Measurements from ENCODE around the gene FGF19. TPM values are rescaled to one million over a fixed set of nuclear protein-coding genes. Genes with fewer than 3 reads are reported as not detected.

FGF19 gene
- total and polyA plus RNA-seq, 2 donors (not counting 1 experiment from before 2014, with no cell fraction given): not detected

DNA sequence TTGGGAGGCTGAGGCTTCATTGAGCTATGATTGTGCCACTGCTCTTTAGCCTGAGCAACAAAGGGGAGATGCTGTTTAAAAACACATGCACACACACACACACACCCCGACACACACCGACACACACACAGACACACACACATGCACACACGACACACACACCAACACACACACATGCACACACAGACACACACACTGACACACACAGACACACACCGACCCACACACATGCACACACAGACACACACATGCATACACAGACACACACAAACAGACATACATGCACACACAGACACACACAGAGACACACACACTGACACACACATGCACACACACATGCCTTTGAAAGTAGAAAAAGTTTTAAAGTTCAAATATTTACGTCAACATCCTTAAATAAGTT is 23.1 kb downstream of the FGF19 start:
- Histone ChIP-seq H3K4me3 (replicated peaks in 1 of 4; ENCODE audit: control extremely low read depth in 1 of 4, insufficient read depth in 1 of 4, low read depth in 3 of 4, low read length in 4 of 4) (no peak overlapping the region), H3K27ac (ENCODE audit: insufficient read depth, low read length) (no peak overlapping the region), H3K36me3 (ENCODE audit: control insufficient read depth, insufficient read depth, low read length) (no peaks in the 10 kb centered on the region), H3K4me1 (ENCODE audit: control insufficient read depth, extremely low read depth, insufficient read depth, low read length) (no peaks in the 10 kb centered on the region), H2AFZ (ENCODE audit: low read length) (no peak overlapping the region), H4K20me1 (ENCODE audit: control insufficient read depth, extremely low read depth, insufficient read depth, low read length) (no peaks in the 10 kb centered on the region), H3K9ac (ENCODE audit: insufficient read depth, low read length) (no peak overlapping the region), H3K4me2 (ENCODE audit: extremely low read depth, insufficient read depth, low read length) (no peak overlapping the region), H3K79me2 (ENCODE audit: control insufficient read depth, insufficient read depth, low read length) (no peaks in the 10 kb centered on the region), H3K9me3 (ENCODE audit: control insufficient read depth, insufficient read depth, low read depth, low read length) (no peaks in the 10 kb centered on the region), H3K27me3 (ENCODE audit: control insufficient read depth, insufficient read depth, low read length) (no peaks in the 10 kb centered on the region)
- TF ChIP-seq EZH2 (IDR thresholded peaks at IDR 0.05; ENCODE audit: low read length, missing control alignments): no peak
- TF ChIP-seq, protein P1, sequence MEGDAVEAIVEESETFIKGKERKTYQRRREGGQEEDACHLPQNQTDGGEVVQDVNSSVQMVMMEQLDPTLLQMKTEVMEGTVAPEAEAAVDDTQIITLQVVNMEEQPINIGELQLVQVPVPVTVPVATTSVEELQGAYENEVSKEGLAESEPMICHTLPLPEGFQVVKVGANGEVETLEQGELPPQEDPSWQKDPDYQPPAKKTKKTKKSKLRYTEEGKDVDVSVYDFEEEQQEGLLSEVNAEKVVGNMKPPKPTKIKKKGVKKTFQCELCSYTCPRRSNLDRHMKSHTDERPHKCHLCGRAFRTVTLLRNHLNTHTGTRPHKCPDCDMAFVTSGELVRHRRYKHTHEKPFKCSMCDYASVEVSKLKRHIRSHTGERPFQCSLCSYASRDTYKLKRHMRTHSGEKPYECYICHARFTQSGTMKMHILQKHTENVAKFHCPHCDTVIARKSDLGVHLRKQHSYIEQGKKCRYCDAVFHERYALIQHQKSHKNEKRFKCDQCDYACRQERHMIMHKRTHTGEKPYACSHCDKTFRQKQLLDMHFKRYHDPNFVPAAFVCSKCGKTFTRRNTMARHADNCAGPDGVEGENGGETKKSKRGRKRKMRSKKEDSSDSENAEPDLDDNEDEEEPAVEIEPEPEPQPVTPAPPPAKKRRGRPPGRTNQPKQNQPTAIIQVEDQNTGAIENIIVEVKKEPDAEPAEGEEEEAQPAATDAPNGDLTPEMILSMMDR (conservative IDR thresholded peaks at IDR 0.05 in 1 of 2, IDR thresholded peaks at IDR 0.05 in 1 of 2; ENCODE audit: low read depth in 1 of 2, low read length in 2 of 2): no peak
- no peak for DNase-seq (ENCODE audit: low read depth in 2 of 2)

DNA sequence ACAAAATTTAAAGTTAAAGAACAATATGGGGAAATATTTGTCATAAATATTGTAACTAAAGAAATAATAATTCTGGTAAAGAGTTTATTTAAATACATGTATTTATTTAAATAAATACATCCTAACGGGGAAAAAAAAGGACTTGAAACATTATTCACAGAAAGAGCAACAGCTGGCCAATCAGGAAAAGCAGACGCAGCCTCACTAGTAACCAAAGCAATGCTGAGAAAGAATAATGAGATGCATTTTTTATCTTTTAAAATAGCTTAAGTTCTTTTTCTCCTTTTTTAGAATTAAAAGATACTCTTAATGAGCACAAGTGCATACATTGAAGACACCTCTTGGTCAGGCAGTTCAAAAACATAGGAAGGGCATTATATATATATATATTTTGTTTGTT is 26.1 kb downstream of the FGF19 start:
- Histone ChIP-seq H4K20me1 (ENCODE audit: control insufficient read depth, extremely low read depth, insufficient read depth, low read length) (no peaks in the 10 kb centered on the region), H3K4me3 (replicated peaks in 1 of 4; ENCODE audit: control extremely low read depth in 1 of 4, insufficient read depth in 1 of 4, low read depth in 3 of 4, low read length in 4 of 4) (no peak overlapping the region), H3K27ac (ENCODE audit: insufficient read depth, low read length) (no peak overlapping the region), H2AFZ (ENCODE audit: low read length) (no peak overlapping the region), H3K4me2 (ENCODE audit: extremely low read depth, insufficient read depth, low read length) (no peak overlapping the region), H3K27me3 (ENCODE audit: control insufficient read depth, insufficient read depth, low read length) (no peaks in the 10 kb centered on the region), H3K4me1 (ENCODE audit: control insufficient read depth, extremely low read depth, insufficient read depth, low read length) (peaks cover 4% of the 10 kb centered on the region), H3K36me3 (ENCODE audit: control insufficient read depth, insufficient read depth, low read length) (no peaks in the 10 kb centered on the region), H3K9ac (ENCODE audit: insufficient read depth, low read length) (no peak overlapping the region), H3K79me2 (ENCODE audit: control insufficient read depth, insufficient read depth, low read length) (peaks cover 22% of the 10 kb centered on the region), H3K9me3 (ENCODE audit: control insufficient read depth, insufficient read depth, low read depth, low read length) (no peaks in the 10 kb centered on the region)
- no peak for DNase-seq (ENCODE audit: low read depth in 2 of 2)
- no peak for TF ChIP-seq EZH2 (IDR thresholded peaks at IDR 0.05; ENCODE audit: low read length, missing control alignments)
- TF ChIP-seq, protein P1 (conservative IDR thresholded peaks at IDR 0.05 in 1 of 2, IDR thresholded peaks at IDR 0.05 in 1 of 2; ENCODE audit: low read depth in 1 of 2, low read length in 2 of 2): no peak

DNA sequence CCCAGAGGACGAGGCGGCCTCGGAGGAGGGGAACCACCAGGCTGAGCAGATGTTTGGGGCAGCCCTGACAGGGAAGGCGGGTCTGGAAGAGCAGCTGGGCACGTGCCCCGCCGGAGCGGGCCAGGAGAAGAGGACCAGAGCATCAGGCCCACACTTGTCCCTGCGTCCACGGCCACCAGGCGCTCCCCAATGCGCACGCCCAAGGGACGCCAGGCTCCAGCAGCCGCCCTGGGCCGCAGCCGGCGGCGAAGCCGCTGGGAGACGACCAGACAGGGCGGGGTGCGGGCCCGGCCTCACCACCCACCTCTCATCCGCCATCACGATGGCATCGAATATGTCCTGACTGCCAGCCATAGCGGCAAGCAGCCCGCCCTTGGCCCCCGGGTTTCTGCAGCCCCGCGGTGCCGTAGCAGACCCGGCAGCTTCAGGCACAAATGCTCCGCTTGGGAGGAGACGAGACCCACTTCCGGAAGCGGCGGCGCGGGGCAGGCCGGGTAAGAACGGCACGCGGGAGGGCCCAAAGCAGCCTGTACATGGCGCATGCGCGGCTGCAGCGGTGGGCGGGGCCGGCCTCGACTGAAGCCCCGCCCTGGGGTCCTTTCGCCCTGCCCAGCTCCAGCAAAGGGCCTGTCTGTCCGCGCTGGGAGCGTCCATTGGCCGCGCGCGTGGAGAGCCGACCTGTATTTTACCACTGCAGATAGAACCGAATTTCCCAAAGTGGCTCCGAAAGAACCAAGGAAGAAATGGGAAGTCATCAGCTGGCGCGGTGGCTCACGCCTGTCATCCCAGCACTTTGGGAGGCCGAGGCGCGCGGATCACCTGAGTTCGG is 28.7 kb downstream of the FGF19 start, which contains the start of gene LTO1:
Gene LTO1, minus strand, starts transcription at position 468 of the 829 bp plus-strand sequence. Its CDS starts 114 bp downstream, at position 354.
- no peaks in the 10 kb centered on the region for H3K36me3 ChIP-seq (ENCODE audit: control insufficient read depth, insufficient read depth, low read length)
- H4K20me1 ChIP-seq (ENCODE audit: control insufficient read depth, extremely low read depth, insufficient read depth, low read length): no peaks in the 10 kb centered on the region
- no peaks in the 10 kb centered on the region for H3K9me3 ChIP-seq (ENCODE audit: control insufficient read depth, insufficient read depth, low read depth, low read length)
- DNase-seq (ENCODE audit: low read depth in 2 of 2): peak; percentile 92 to 97
- peak within 1 kb of the TSS; percentile 76 to 100 (median 96) for H3K4me3 ChIP-seq (replicated peaks in 1 of 4; ENCODE audit: control extremely low read depth in 1 of 4, insufficient read depth in 1 of 4, low read depth in 3 of 4, low read length in 4 of 4)
- H3K4me2 ChIP-seq (ENCODE audit: extremely low read depth, insufficient read depth, low read length): peak within 1 kb of the TSS; percentile 99
- no peaks in the 10 kb centered on the region for H3K27me3 ChIP-seq (ENCODE audit: control insufficient read depth, insufficient read depth, low read length)
- H3K4me1 ChIP-seq (ENCODE audit: control insufficient read depth, extremely low read depth, insufficient read depth, low read length): peaks cover 7% of the 10 kb centered on the region
- peak within 1 kb of the TSS; percentile 85 for H2AFZ ChIP-seq (ENCODE audit: low read length)
- H3K79me2 ChIP-seq (ENCODE audit: control insufficient read depth, insufficient read depth, low read length): peaks cover 27% of the 10 kb centered on the region
- no peak for TF ChIP-seq EZH2 (IDR thresholded peaks at IDR 0.05; ENCODE audit: low read length, missing control alignments)
- TF ChIP-seq, protein P1 (conservative IDR thresholded peaks at IDR 0.05 in 1 of 2, IDR thresholded peaks at IDR 0.05 in 1 of 2; ENCODE audit: low read depth in 1 of 2, low read length in 2 of 2): no peak
- peak within 1 kb of the TSS; percentile 99 for H3K27ac ChIP-seq (ENCODE audit: insufficient read depth, low read length)
- peak within 1 kb of the TSS; percentile 99 for H3K9ac ChIP-seq (ENCODE audit: insufficient read depth, low read length)

Measured in fibroblast of lung (primary cell).